CD4-positive, alpha-beta memory T cell (primary cell): Measurements from ENCODE around the gene PTPRU. TPM values are rescaled to one million over a fixed set of nuclear protein-coding genes. Genes with fewer than 3 reads are reported as not detected.
"Not testable (repeated sequence)": the region's sequence is repeated elsewhere in the genome, so short reads cannot be mapped to it uniquely, and the experiment has no call there.

Source experiments
- CTCF ChIA-PET: fragments of 350-600 bp; sonication (Branson Sonifier 250); formaldehyde crosslinking; loops from one replicate; lab custom pipeline; 2021; ENCODE audit warnings: inconsistent platforms; ENCODE audit not compliant: partially characterized antibody; lab: Charles Lee
- POLR2A ChIA-PET: fragments of 350-600 bp; sonication (Branson Sonifier 250); formaldehyde crosslinking; loops from one replicate; lab custom pipeline; 2021; ENCODE audit not compliant: partially characterized antibody; lab: Charles Lee
- DNase-seq, 5 donors: peaks; one replicate each; pipeline versions ENCODE4 v3.0.0 to v3.0.0-alpha.2; 2020 to 2022; ENCODE audit warnings: mixed read lengths in 1 of 5
- H3K27ac ChIP-seq: one replicate; pipeline ENCODE4 v1.7.0; 2013; ENCODE audit warnings: low read depth, low read length
- H3K27me3 ChIP-seq: 2 replicates; pipeline ENCODE4 v1.7.0; 2013; ENCODE audit warnings: mild to moderate bottlenecking, low read length, moderate library complexity; ENCODE audit not compliant: insufficient read depth
- H3K36me3 ChIP-seq: 2 replicates; pipeline ENCODE4 v1.7.0; 2013; ENCODE audit warnings: mild to moderate bottlenecking, low read length, moderate library complexity; ENCODE audit not compliant: insufficient read depth
- H3K4me1 ChIP-seq: 2 replicates; pipeline ENCODE4 v1.7.0; 2013; ENCODE audit warnings: mild to moderate bottlenecking, low read length, moderate library complexity; ENCODE audit not compliant: insufficient read depth
- H3K4me3 ChIP-seq, 2 donors: one replicate each; pipeline ENCODE4 v1.7.0; 2013; ENCODE audit warnings: low read length in 2 of 2, mild to moderate bottlenecking in 1 of 2
- H3K9me3 ChIP-seq, 2 donors: one replicate each; pipeline ENCODE4 v1.7.0; 2013; ENCODE audit warnings: low read length in 2 of 2, control low read depth in 1 of 2; ENCODE audit not compliant: control insufficient read depth in 1 of 2
- H3K27ac Mint-ChIP-seq, 7 donors: one replicate each; pipeline ENCODE4 v1.8.0; 2020 to 2021; ENCODE audit warnings: mixed read lengths in 7 of 7, mild to moderate bottlenecking in 6 of 7, inconsistent platforms in 3 of 7, moderate library complexity in 3 of 7
- H3K27me3 Mint-ChIP-seq, 2 donors: one replicate each; pipeline ENCODE4 v1.8.0; 2020 to 2021; ENCODE audit warnings: mixed read lengths in 2 of 2
- H3K36me3 Mint-ChIP-seq, 2 donors: one replicate each; pipeline ENCODE4 v1.8.0; 2020 to 2021; ENCODE audit warnings: mixed read lengths in 2 of 2, inconsistent platforms in 1 of 2, mild to moderate bottlenecking in 1 of 2
- H3K4me1 Mint-ChIP-seq, 4 donors: one replicate each; pipeline ENCODE4 v1.8.0; 2020 to 2021; ENCODE audit warnings: mixed read lengths in 4 of 4, mild to moderate bottlenecking in 1 of 4
- H3K4me3 Mint-ChIP-seq, 8 donors: one replicate each; pipeline ENCODE4 v1.8.0; 2020 to 2021; ENCODE audit warnings: mixed read lengths in 8 of 8, mild to moderate bottlenecking in 7 of 8, moderate library complexity in 6 of 8, inconsistent platforms in 3 of 8
- H3K9me3 Mint-ChIP-seq, 8 donors: one replicate each; pipeline ENCODE4 v1.8.0; 2020 to 2021; ENCODE audit warnings: mixed read lengths in 8 of 8, mild to moderate bottlenecking in 5 of 8, inconsistent platforms in 3 of 8, moderate library complexity in 1 of 8
- intact Hi-C: fragments of 100-400 bp; cut with micrococcal nuclease; formaldehyde crosslinking; loops from one replicate; pipeline ENCODE4 v1.15.1; 2023
- polyA plus RNA-seq, 2 donors: library from polyadenylated mRNA; unstranded; fragments of 300-500 nt; fragmentation: Illumina TruSeq; gene quantifications; one replicate each; pipeline ENCODE4 v1.2.3, GENCODE V29; 2021
- total RNA-seq, 2 experiments: library from RNA; stranded (reverse); gene quantifications; one replicate each; pipeline ENCODE4 v1.2.3, GENCODE V29; 2021

PTPRU gene
- total and polyA plus RNA-seq, 4 experiments from 2014 or later: 0.38 TPM; not detected in 3

DNA sequence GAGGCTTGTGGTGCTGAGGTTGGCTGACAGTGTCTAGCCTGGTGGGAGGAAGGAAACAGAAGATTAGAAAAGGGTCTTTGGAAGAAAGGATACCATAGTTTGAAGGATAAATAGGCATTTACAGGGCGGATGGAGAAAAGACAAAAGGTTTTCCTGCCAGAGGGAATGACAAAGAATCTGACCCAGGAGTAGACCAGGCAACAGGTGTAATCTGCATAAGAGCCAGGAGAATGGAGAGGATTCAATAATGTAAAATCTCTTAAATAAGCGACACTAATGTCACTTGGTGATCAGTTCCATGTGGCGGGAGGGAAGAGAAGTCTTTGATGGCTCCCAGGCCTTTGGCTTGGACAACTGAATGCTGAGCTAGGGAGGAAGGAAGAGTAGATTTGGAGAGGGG is 15.0 kb upstream of the PTPRU start:
- ChIA-PET POLR2A (no interaction called here), CTCF (no interaction called here)
- Histone ChIP-seq H3K27me3 (no peaks in the 10 kb centered on the region), H3K27ac (no peak overlapping the region), H3K9me3 (no peaks in the 10 kb centered on the region), H3K36me3 (no peaks in the 10 kb centered on the region), H3K4me3 (no peak overlapping the region), H3K4me1 (no peaks in the 10 kb centered on the region)
- DNase-seq: no peak
- no peak overlapping the region for H3K4me3 Mint-ChIP-seq
- no peaks in the 10 kb centered on the region for H3K9me3 Mint-ChIP-seq
- intact Hi-C loops: no loop called here
- H3K27ac Mint-ChIP-seq: peak overlapping the region in 1 of 7 donors; percentile 19
- no peaks in the 10 kb centered on the region for H3K27me3 Mint-ChIP-seq
- H3K36me3 Mint-ChIP-seq: peaks cover 4 to 10% of the 10 kb centered on the region in 2 donors
- peaks cover 0 to 1% (median 0%) of the 10 kb centered on the region in 4 donors for H3K4me1 Mint-ChIP-seq

- H3K36me3 Mint-ChIP-seq, H3K27ac ChIP-seq, CTCF ChIA-PET, H3K4me1 ChIP-seq, H3K4me3 Mint-ChIP-seq, DNase-seq, H3K27me3 ChIP-seq, H3K4me1 Mint-ChIP-seq, H3K27ac Mint-ChIP-seq, H3K4me3 ChIP-seq, POLR2A ChIA-PET, H3K27me3 Mint-ChIP-seq, intact Hi-C loops, H3K36me3 ChIP-seq, H3K9me3 ChIP-seq, H3K9me3 Mint-ChIP-seq: not testable (repeated sequence)
These were observed 14.1 kb upstream of the PTPRU start for GRCh38 chr1:29222260-29222659.

DNA sequence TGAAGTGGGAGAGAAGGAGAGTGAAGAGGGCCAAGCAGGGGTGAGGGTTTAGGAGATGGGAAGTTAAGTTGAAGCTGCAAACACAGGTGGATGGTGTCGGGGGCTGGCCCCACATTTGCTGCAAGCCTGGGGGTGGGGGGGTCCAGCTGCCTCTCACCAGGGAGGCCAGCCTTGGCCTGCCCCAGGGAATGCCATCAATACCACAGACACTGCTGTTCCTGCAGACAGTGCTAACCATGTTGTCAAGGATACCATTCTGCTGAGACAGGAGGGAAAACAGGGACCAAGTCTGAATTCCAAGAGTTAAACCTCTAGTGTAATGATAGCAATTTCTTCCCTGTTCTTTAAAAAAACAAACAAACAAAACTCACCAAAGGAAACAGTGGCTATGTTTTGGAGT is 13.6 kb upstream of the PTPRU start:
- no peak overlapping the region for H3K4me3 ChIP-seq
- intact Hi-C loops: no loop called here
- no peak overlapping the region for H3K27ac ChIP-seq
- H3K27me3 Mint-ChIP-seq: no peaks in the 10 kb centered on the region
- H3K27ac Mint-ChIP-seq: no peak overlapping the region
- no peak overlapping the region for H3K4me3 Mint-ChIP-seq
- POLR2A ChIA-PET: no interaction called here
- CTCF ChIA-PET: no interaction called here
- H3K9me3 ChIP-seq: no peaks in the 10 kb centered on the region
- H3K4me1 ChIP-seq: no peaks in the 10 kb centered on the region
- no peaks in the 10 kb centered on the region for H3K27me3 ChIP-seq
- H3K36me3 Mint-ChIP-seq: peaks cover 0 to 7% of the 10 kb centered on the region in 2 donors
- H3K4me1 Mint-ChIP-seq: peaks cover 0 to 1% (median 0%) of the 10 kb centered on the region in 4 donors
- DNase-seq: no peak
- no peaks in the 10 kb centered on the region for H3K36me3 ChIP-seq
- no peaks in the 10 kb centered on the region for H3K9me3 Mint-ChIP-seq

- CTCF ChIA-PET: no interaction called here
- no peaks in the 10 kb centered on the region for H3K9me3 Mint-ChIP-seq
- intact Hi-C loops: no loop called here
These were observed 12.8 kb upstream of the PTPRU start for GRCh38 chr1:29223521-29223920.

DNA sequence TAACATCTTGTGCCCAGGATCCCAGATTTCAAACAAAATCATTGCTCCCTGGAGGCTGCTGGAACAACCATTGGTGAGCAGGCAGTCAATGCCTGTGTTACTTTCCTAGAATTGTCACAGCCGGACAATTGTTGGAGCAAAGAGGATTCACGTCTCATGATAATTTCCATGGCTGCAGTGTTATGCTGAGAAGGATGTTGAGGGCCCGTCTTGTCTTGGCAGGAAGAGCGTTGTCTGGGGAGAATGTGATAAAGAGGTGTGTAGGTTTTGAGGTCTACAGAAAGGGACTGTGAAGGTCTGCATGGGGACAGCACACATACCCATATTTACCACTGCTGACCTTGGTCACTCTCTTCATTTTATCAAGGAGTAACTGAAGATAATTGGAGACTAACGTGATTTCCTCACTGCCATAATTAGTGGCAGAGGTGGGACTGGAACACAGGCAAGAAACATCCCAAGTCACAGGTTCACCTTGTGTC is 11.9 kb upstream of the PTPRU start:
- ChIA-PET POLR2A (no interaction called here), CTCF (no interaction called here)
- no peaks in the 10 kb centered on the region for H3K36me3 ChIP-seq
- no peaks in the 10 kb centered on the region for H3K27me3 Mint-ChIP-seq
- no peak overlapping the region for H3K27ac ChIP-seq
- H3K4me1 Mint-ChIP-seq: peaks cover 0 to 2% (median under 1%) of the 10 kb centered on the region in 4 donors
- H3K4me1 ChIP-seq: peaks cover under 1% of the 10 kb centered on the region
- H3K27me3 ChIP-seq: no peaks in the 10 kb centered on the region
- H3K4me3 Mint-ChIP-seq: no peak overlapping the region
- H3K36me3 Mint-ChIP-seq: peaks cover 0 to 7% of the 10 kb centered on the region in 2 donors
- intact Hi-C loops: no loop called here
- H3K9me3 Mint-ChIP-seq: no peaks in the 10 kb centered on the region
- no peak overlapping the region for H3K4me3 ChIP-seq
- DNase-seq: no peak
- no peaks in the 10 kb centered on the region for H3K9me3 ChIP-seq
- peak overlapping the region in 1 of 7 donors; percentile 73 for H3K27ac Mint-ChIP-seq

More at GRCh38 chr1:29223521-29223920, 12.8 kb upstream of the PTPRU start:
- DNase-seq: no peak
- Mint-ChIP-seq H3K4me1 (peaks cover 0 to 1% (median 0%) of the 10 kb centered on the region in 4 donors), H3K36me3 (peaks cover 0 to 7% of the 10 kb centered on the region in 2 donors), H3K27me3 (no peaks in the 10 kb centered on the region), H3K27ac (no peak overlapping the region), H3K4me3 (no peak overlapping the region)
- POLR2A ChIA-PET: no interaction called here
- H3K36me3 ChIP-seq: no peaks in the 10 kb centered on the region
- no peak overlapping the region for H3K27ac ChIP-seq
- no peaks in the 10 kb centered on the region for H3K27me3 ChIP-seq
- H3K4me1 ChIP-seq: no peaks in the 10 kb centered on the region
- H3K9me3 ChIP-seq: no peaks in the 10 kb centered on the region
- no peak overlapping the region for H3K4me3 ChIP-seq

DNA sequence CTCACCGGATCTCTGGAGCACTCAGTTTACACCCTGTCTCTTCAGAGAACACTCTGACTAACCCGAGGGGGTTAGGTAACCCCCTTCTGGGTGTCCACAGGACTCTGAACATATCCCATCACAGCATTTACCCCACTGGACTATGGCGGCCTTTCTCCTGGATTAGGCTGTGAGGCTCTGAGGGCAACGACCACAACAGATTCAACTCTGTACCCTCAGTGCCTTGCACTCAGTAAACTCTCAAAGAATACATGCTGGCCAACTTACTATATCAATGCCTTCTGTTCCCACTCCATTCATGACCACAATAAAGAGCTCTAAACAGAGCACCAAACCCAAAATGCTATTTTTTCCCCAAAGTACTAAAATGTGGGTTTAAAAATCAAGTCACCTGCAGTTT is 11.0 kb upstream of the PTPRU start:
- CTCF ChIA-PET: no interaction called here

GRCh38 chr1:29227511-29227910 is 8.8 kb upstream of the PTPRU start:
- ChIA-PET POLR2A (no interaction called here), CTCF (no interaction called here)
- Histone ChIP-seq H3K4me1 (peaks cover 16% of the 10 kb centered on the region), H3K27me3 (no peaks in the 10 kb centered on the region), H3K27ac (no peak overlapping the region), H3K36me3 (no peaks in the 10 kb centered on the region), H3K4me3 (no peak overlapping the region), H3K9me3 (no peaks in the 10 kb centered on the region)
- Mint-ChIP-seq H3K27me3 (no peaks in the 10 kb centered on the region), H3K4me1 (peaks cover 15 to 23% (median 18%) of the 10 kb centered on the region in 4 donors), H3K36me3 (peaks cover 0 to 5% of the 10 kb centered on the region in 2 donors), H3K9me3 (no peaks in the 10 kb centered on the region), H3K4me3 (no peak overlapping the region), H3K27ac (peak overlapping the region in 2 of 7 donors; percentile 42 to 57)
- intact Hi-C loops: no loop called here
- DNase-seq: no peak

More for the DNA sequence above, 11.0 kb upstream of the PTPRU start:
- no peak for DNase-seq
- Mint-ChIP-seq H3K4me3 (peak overlapping the region in 1 of 8 donors; percentile 11), H3K4me1 (peaks cover 7 to 11% (median 10%) of the 10 kb centered on the region in 4 donors), H3K9me3 (no peaks in the 10 kb centered on the region), H3K27me3 (no peaks in the 10 kb centered on the region), H3K36me3 (peaks cover 0 to 7% of the 10 kb centered on the region in 2 donors), H3K27ac (peak overlapping the region in 1 of 7 donors; percentile 53)
- Histone ChIP-seq H3K4me1 (peaks cover 10% of the 10 kb centered on the region), H3K27me3 (no peaks in the 10 kb centered on the region), H3K36me3 (no peaks in the 10 kb centered on the region), H3K9me3 (no peaks in the 10 kb centered on the region), H3K27ac (no peak overlapping the region), H3K4me3 (no peak overlapping the region)
- POLR2A ChIA-PET: no interaction called here
- intact Hi-C loops: no loop called here
